Muscle layer of colon (tissue), 2 donors: ENCODE measurements around the gene TCF19.

Experiments used
- H3K27ac ChIP-seq: one replicate; pipeline ENCODE4 v1.7.0; 2013; ENCODE audit warnings: low read depth, mild to moderate bottlenecking, low read length, moderate library complexity
- H3K27me3 ChIP-seq, 2 donors: one replicate each; pipeline ENCODE4 v1.7.0; 2013; ENCODE audit warnings: low read length in 2 of 2, mild to moderate bottlenecking in 2 of 2; ENCODE audit not compliant: insufficient read depth in 2 of 2, control insufficient read depth in 1 of 2
- H3K36me3 ChIP-seq: one replicate; pipeline ENCODE4 v1.7.0; 2013; ENCODE audit warnings: mild to moderate bottlenecking, low read length; ENCODE audit not compliant: insufficient read depth
- H3K4me1 ChIP-seq: one replicate; pipeline ENCODE4 v1.7.0; 2013; ENCODE audit warnings: mild to moderate bottlenecking, low read length; ENCODE audit not compliant: insufficient read depth
- H3K4me3 ChIP-seq, 2 donors: one replicate each; pipeline ENCODE4 v1.7.0; 2013; ENCODE audit warnings: low read length in 2 of 2, low read depth in 1 of 2, mild to moderate bottlenecking in 1 of 2, moderate library complexity in 1 of 2
- H3K9ac ChIP-seq: one replicate; pipeline ENCODE4 v1.7.0; 2013; ENCODE audit warnings: low read length
- H3K9me3 ChIP-seq: one replicate; pipeline ENCODE4 v1.7.0; 2013; ENCODE audit warnings: mild to moderate bottlenecking, low read length
- donor health status: abdominal sarcoma.
- donor health status: Adenocarcinoma of cecum.

The TCF19 gene

GRCh38 chr6:31205638-31206037 lies 47.2 kb downstream of the TCF19 start:
- Histone ChIP-seq H3K9me3 (no peaks in the 10 kb centered on the region), H3K4me3 (no peak overlapping the region), H3K36me3 (no peaks in the 10 kb centered on the region), H3K27ac (no peak overlapping the region), H3K27me3 (no peaks in the 10 kb centered on the region), H3K9ac (no peak overlapping the region), H3K4me1 (peaks cover 12% of the 10 kb centered on the region)

GRCh38 chr6:31208506-31208905 lies 50.1 kb downstream of the TCF19 start:
- peaks cover 2% of the 10 kb centered on the region for H3K4me1 ChIP-seq
- H3K27me3 ChIP-seq: no peaks in the 10 kb centered on the region
- no peaks in the 10 kb centered on the region for H3K9me3 ChIP-seq
- no peaks in the 10 kb centered on the region for H3K36me3 ChIP-seq
- no peak overlapping the region for H3K4me3 ChIP-seq
- no peak overlapping the region for H3K27ac ChIP-seq
- H3K9ac ChIP-seq: no peak overlapping the region

GRCh38 chr6:31209137-31209536 lies 50.7 kb downstream of the TCF19 start:
- Histone ChIP-seq H3K4me1 (no peaks in the 10 kb centered on the region), H3K9me3 (no peaks in the 10 kb centered on the region), H3K9ac (no peak overlapping the region), H3K4me3 (no peak overlapping the region), H3K27ac (no peak overlapping the region), H3K27me3 (no peaks in the 10 kb centered on the region), H3K36me3 (no peaks in the 10 kb centered on the region)

- no peak overlapping the region for H3K27ac ChIP-seq
- no peaks in the 10 kb centered on the region for H3K9me3 ChIP-seq
- H3K36me3 ChIP-seq: no peaks in the 10 kb centered on the region
- H3K9ac ChIP-seq: no peak overlapping the region
- no peaks in the 10 kb centered on the region for H3K4me1 ChIP-seq
- H3K4me3 ChIP-seq: no peak overlapping the region
- H3K27me3 ChIP-seq: no peaks in the 10 kb centered on the region
Observed at GRCh38 chr6:31210123-31210522, 51.7 kb downstream of the TCF19 start.

- no peaks in the 10 kb centered on the region for H3K9me3 ChIP-seq
Observed at GRCh38 chr6:31210741-31211532, 52.5 kb downstream of the TCF19 start.

More at GRCh38 chr6:31210741-31211532, 52.5 kb downstream of the TCF19 start:
- no peak overlapping the region for H3K4me3 ChIP-seq
- no peaks in the 10 kb centered on the region for H3K36me3 ChIP-seq
- H3K9ac ChIP-seq: no peak overlapping the region
- H3K27me3 ChIP-seq: no peaks in the 10 kb centered on the region
- no peaks in the 10 kb centered on the region for H3K4me1 ChIP-seq
- H3K27ac ChIP-seq: no peak overlapping the region
